ENCODE results near the gene AIF1L.

DNA sequence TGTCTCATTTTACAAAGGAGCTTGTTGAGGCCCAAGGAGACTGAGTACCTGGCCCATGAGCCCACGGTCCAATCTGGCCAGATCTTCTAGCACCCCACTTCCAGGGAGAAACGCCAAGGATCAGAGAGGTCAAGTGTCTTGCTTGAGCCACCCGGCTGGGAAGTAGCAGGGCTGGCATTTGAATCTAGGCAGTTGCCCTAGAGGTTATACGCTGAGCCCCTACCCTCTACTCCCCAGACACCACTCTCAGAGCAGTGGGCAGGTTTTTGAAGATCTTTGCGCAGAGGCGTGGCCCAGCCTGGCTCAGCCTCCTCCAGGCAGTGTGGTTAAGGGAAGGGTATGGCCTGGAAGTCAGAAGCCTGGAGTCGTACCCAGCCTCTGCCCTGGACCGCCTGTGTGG is 23.3 kb downstream of the AIF1L start:
- TF ChIP-seq, protein P1, sequence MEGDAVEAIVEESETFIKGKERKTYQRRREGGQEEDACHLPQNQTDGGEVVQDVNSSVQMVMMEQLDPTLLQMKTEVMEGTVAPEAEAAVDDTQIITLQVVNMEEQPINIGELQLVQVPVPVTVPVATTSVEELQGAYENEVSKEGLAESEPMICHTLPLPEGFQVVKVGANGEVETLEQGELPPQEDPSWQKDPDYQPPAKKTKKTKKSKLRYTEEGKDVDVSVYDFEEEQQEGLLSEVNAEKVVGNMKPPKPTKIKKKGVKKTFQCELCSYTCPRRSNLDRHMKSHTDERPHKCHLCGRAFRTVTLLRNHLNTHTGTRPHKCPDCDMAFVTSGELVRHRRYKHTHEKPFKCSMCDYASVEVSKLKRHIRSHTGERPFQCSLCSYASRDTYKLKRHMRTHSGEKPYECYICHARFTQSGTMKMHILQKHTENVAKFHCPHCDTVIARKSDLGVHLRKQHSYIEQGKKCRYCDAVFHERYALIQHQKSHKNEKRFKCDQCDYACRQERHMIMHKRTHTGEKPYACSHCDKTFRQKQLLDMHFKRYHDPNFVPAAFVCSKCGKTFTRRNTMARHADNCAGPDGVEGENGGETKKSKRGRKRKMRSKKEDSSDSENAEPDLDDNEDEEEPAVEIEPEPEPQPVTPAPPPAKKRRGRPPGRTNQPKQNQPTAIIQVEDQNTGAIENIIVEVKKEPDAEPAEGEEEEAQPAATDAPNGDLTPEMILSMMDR (optimal IDR thresholded peaks at IDR 0.05 in 1 of 3, IDR thresholded peaks at IDR 0.05 in 1 of 3, conservative IDR thresholded peaks at IDR 0.05 in 1 of 3; ENCODE audit: extremely low read depth in 1 of 3, insufficient read depth in 2 of 3, low read length in 3 of 3) = no peak
- TF ChIP-seq EZH2 (IDR thresholded peaks at IDR 0.05; ENCODE audit: low read length) = no peak
